HepG2 (cell line): Measurements from ENCODE around the gene MEF2D. TPM values are rescaled to one million over a fixed set of nuclear protein-coding genes. Genes with fewer than 3 reads are reported as not detected.

ENCODE experiments used
- ATF1 ChIP-seq: IDR thresholded peaks from 2 replicates; pipeline ENCODE4 v1.6.1; 2016; ENCODE audit warnings: mild to moderate bottlenecking, control low read depth
- ATF7 ChIP-seq, 2 experiments: fragments of 450-650 bp in 1 of 2; sonication (generic) in 1 of 2; formaldehyde crosslinking in 1 of 2; IDR thresholded peaks; 2 replicates each; pipeline versions ENCODE4 v1.4.0 to v1.6.1; 2016 to 2020; ENCODE audit warnings: antibody characterized with exemption in 1 of 2, mild to moderate bottlenecking in 1 of 2, missing genetic modification reagents in 1 of 2
- CREB1 ChIP-seq, 2 experiments: fragments of 450-650 bp in 1 of 2; IDR thresholded peaks; 2 replicates each; pipeline ENCODE4 v1.6.1; 2016 to 2017; ENCODE audit warnings: control low read depth in 1 of 2, mild to moderate bottlenecking in 1 of 2, missing compliant biosample characterization in 1 of 2, missing genetic modification characterization in 1 of 2
- EED ChIP-seq: sonication (generic); formaldehyde crosslinking; IDR thresholded peaks from 2 replicates; pipeline ENCODE4 v1.5.0; 2020; ENCODE audit warnings: mild to moderate bottlenecking, missing genetic modification reagents
- EZH2 ChIP-seq: conservative IDR thresholded peaks from 2 replicates; pipeline ENCODE4 v1.6.1; 2012; ENCODE audit warnings: mild to moderate bottlenecking, low read depth, low read length, moderate library complexity
- HNRNPLL ChIP-seq: fragments of 200-400 bp; formaldehyde crosslinking; IDR thresholded peaks from 2 replicates; pipeline ENCODE4 v1.6.1; 2017; ENCODE audit warnings: mild to moderate bottlenecking, low read depth, low read length; ENCODE audit not compliant: poor library complexity, severe bottlenecking
- MTF2 ChIP-seq: sonication (generic); formaldehyde crosslinking; IDR thresholded peaks from 2 replicates; pipeline ENCODE4 v1.5.0; 2020; ENCODE audit warnings: missing genetic modification reagents, borderline replicate concordance
- PATZ1 ChIP-seq: sonication (generic); formaldehyde crosslinking; IDR thresholded peaks from 2 replicates; pipeline ENCODE4 v1.4.0; 2020; ENCODE audit warnings: missing genetic modification reagents
- RFX5 ChIP-seq: IDR thresholded peaks from 2 replicates; pipeline ENCODE4 v1.6.1; 2011; ENCODE audit warnings: low read depth, low read length, improper control_type of control experiment
- RNF2 ChIP-seq: fragments of 450-650 bp; conservative IDR thresholded peaks from 2 replicates; pipeline ENCODE4 v1.6.1; 2016; ENCODE audit warnings: low read depth
- ZNF24 ChIP-seq: fragments of 450-650 bp; IDR thresholded peaks from 2 replicates; pipeline ENCODE4 v1.6.1; 2017; ENCODE audit warnings: antibody characterized with exemption, mild to moderate bottlenecking
- ZNF263 ChIP-seq: sonication (generic); formaldehyde crosslinking; IDR thresholded peaks from 2 replicates; pipeline ENCODE4 v1.4.0; 2020; ENCODE audit warnings: missing genetic modification reagents
- polyA plus RNA-seq, 8 experiments: library from polyadenylated mRNA; depleted of rRNA in 3 of 8; stranded (reverse) in 7 of 8; unstranded in 1 of 8; fragments of >200 nt; fragmentation: Illumina TruSeq in 4 of 8; extraction: Trizol in 4 of 8; gene quantifications; 2 replicates each; pipeline versions ENCODE4 v1.2.1 to v1.2.3, GENCODE V29; 2011 to 2016; ENCODE audit warnings: low read depth in 4 of 8, missing spikeins in 1 of 8, mixed read lengths in 1 of 8; ENCODE audit not compliant: insufficient read depth in 1 of 8
- total RNA-seq, 5 experiments: library from RNA; depleted of rRNA; stranded (reverse); fragments of >200 nt; fragmentation: Illumina TruSeq; extraction: Trizol; gene quantifications; 2 replicates each; pipeline ENCODE4 v1.2.3, GENCODE V29; 2016; ENCODE audit warnings: low read depth in 1 of 5
- TF ChIP-seq, protein P1 (sequence below): sonication (generic); formaldehyde crosslinking; IDR thresholded peaks from 2 replicates; pipeline ENCODE4 v1.4.0; 2020; ENCODE audit warnings: missing genetic modification reagents
- TF ChIP-seq, protein P2 (sequence below): sonication (generic); formaldehyde crosslinking; IDR thresholded peaks from 2 replicates; pipeline ENCODE4 v1.5.1; 2020; ENCODE audit warnings: mild to moderate bottlenecking, missing genetic modification reagents, moderate library complexity
- TF ChIP-seq, protein P3 (sequence below): sonication (generic); formaldehyde crosslinking; IDR thresholded peaks from 2 replicates; pipeline ENCODE4 v1.4.0; 2020; ENCODE audit warnings: mild to moderate bottlenecking, missing genetic modification reagents

Gene MEF2D
- total and polyA plus RNA-seq, 2 of the 13 experiments (the other 11 are each of a cell fraction or from before 2014, with no cell fraction given): 1.6 to 3.9 TPM

DNA sequence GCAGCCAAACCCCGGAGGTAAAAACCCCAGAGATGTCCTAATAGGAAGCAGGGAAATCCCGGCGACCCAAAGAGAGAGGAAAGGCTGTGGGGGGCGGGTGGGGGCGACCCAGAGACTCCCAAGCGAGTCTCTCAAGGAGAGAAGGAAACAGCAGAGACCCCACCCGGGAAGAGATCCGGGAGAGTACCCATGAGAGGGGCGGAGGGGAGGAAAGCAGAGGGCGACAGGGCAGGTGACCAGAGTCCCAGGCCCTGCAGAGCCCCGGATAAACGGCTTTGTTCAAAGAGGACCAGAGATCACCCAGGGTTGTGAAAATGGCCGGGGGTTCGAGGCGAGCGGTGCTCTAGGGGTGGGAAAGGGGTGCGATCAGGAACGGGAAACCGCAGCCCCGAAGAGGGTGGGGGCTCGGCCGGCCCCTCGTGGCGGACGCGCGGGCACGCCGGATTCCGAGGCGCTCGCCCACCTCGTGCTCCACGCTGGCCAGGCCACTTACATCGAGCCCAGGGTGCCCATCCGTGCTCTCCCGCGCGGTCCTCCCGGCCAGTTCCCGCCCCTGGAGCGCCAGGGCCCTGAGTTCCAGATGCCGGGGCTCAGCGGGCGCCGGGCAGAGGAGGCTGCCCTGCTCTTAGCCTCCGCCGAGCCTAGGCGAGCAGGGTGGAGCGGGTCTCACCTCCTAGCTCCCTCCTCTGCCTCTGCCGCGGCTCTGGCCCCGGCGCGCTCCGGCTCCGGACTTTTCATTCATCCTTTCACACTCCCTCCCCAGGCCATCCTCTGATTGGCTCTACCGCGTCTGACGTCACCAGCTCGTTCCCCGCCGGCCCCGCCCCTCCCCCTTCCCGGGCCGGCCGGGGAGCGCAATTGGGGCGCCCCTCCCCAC, 79.3 kb downstream of the MEF2D start (continued):
- TF ChIP-seq, protein P1, sequence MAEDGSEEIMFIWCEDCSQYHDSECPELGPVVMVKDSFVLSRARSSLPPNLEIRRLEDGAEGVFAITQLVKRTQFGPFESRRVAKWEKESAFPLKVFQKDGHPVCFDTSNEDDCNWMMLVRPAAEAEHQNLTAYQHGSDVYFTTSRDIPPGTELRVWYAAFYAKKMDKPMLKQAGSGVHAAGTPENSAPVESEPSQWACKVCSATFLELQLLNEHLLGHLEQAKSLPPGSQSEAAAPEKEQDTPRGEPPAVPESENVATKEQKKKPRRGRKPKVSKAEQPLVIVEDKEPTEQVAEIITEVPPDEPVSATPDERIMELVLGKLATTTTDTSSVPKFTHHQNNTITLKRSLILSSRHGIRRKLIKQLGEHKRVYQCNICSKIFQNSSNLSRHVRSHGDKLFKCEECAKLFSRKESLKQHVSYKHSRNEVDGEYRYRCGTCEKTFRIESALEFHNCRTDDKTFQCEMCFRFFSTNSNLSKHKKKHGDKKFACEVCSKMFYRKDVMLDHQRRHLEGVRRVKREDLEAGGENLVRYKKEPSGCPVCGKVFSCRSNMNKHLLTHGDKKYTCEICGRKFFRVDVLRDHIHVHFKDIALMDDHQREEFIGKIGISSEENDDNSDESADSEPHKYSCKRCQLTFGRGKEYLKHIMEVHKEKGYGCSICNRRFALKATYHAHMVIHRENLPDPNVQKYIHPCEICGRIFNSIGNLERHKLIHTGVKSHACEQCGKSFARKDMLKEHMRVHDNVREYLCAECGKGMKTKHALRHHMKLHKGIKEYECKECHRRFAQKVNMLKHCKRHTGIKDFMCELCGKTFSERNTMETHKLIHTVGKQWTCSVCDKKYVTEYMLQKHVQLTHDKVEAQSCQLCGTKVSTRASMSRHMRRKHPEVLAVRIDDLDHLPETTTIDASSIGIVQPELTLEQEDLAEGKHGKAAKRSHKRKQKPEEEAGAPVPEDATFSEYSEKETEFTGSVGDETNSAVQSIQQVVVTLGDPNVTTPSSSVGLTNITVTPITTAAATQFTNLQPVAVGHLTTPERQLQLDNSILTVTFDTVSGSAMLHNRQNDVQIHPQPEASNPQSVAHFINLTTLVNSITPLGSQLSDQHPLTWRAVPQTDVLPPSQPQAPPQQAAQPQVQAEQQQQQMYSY (CRISPR knock-in tag): peak; percentile 97
- TF ChIP-seq RFX5 (0 out of 2 replicates have a peak, but pooled peaks have one; percentile 26), HNRNPLL (peak; percentile 20), RNF2 (peak; percentile 65; the same call in 1 of the 2 replicates), ATF7 (IDR thresholded peaks at IDR 0.05) (peak; percentile 74), ATF7 (CRISPR knock-in tag; IDR thresholded peaks at IDR 0.05) (no peak), CREB1 (IDR thresholded peaks at IDR 0.05) (peak; percentile 94), CREB1 (CRISPR knock-in tag; IDR thresholded peaks at IDR 0.05) (peak; percentile 72), ATF1 (peak; percentile 33; the same call in 1 of the 2 replicates), ZNF24 (no peak), EED (CRISPR knock-in tag) (0 out of 2 replicates have a peak, but pooled peaks have one; percentile 23), MTF2 (CRISPR knock-in tag) (peak; percentile 65; the same call in 1 of the 2 replicates), EZH2 (peak; percentile 89; the same call in 1 of the 2 replicates), ZNF263 (CRISPR knock-in tag) (0 out of 2 replicates have a peak, but pooled peaks have one; percentile 49), PATZ1 (CRISPR knock-in tag) (0 out of 2 replicates have a peak, but pooled peaks have one; percentile 17)
- TF ChIP-seq, protein P2, sequence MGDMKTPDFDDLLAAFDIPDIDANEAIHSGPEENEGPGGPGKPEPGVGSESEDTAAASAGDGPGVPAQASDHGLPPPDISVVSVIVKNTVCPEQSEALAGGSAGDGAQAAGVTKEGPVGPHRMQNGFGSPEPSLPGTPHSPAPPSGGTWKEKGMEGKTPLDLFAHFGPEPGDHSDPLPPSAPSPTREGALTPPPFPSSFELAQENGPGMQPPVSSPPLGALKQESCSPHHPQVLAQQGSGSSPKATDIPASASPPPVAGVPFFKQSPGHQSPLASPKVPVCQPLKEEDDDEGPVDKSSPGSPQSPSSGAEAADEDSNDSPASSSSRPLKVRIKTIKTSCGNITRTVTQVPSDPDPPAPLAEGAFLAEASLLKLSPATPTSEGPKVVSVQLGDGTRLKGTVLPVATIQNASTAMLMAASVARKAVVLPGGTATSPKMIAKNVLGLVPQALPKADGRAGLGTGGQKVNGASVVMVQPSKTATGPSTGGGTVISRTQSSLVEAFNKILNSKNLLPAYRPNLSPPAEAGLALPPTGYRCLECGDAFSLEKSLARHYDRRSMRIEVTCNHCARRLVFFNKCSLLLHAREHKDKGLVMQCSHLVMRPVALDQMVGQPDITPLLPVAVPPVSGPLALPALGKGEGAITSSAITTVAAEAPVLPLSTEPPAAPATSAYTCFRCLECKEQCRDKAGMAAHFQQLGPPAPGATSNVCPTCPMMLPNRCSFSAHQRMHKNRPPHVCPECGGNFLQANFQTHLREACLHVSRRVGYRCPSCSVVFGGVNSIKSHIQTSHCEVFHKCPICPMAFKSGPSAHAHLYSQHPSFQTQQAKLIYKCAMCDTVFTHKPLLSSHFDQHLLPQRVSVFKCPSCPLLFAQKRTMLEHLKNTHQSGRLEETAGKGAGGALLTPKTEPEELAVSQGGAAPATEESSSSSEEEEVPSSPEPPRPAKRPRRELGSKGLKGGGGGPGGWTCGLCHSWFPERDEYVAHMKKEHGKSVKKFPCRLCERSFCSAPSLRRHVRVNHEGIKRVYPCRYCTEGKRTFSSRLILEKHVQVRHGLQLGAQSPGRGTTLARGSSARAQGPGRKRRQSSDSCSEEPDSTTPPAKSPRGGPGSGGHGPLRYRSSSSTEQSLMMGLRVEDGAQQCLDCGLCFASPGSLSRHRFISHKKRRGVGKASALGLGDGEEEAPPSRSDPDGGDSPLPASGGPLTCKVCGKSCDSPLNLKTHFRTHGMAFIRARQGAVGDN (CRISPR knock-in tag): peak; percentile 57
- TF ChIP-seq, protein P3, sequence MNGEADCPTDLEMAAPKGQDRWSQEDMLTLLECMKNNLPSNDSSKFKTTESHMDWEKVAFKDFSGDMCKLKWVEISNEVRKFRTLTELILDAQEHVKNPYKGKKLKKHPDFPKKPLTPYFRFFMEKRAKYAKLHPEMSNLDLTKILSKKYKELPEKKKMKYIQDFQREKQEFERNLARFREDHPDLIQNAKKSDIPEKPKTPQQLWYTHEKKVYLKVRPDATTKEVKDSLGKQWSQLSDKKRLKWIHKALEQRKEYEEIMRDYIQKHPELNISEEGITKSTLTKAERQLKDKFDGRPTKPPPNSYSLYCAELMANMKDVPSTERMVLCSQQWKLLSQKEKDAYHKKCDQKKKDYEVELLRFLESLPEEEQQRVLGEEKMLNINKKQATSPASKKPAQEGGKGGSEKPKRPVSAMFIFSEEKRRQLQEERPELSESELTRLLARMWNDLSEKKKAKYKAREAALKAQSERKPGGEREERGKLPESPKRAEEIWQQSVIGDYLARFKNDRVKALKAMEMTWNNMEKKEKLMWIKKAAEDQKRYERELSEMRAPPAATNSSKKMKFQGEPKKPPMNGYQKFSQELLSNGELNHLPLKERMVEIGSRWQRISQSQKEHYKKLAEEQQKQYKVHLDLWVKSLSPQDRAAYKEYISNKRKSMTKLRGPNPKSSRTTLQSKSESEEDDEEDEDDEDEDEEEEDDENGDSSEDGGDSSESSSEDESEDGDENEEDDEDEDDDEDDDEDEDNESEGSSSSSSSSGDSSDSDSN (CRISPR knock-in tag): peak; percentile 34; the same call in 1 of the 2 replicates
